ENCODE measurements around the gene NOTUM.

NOTUM gene

GRCh38 chr17:81967244-81967532, 6.2 kb upstream of the NOTUM start:
- Histone ChIP-seq H3K36me3 (ENCODE audit: insufficient read depth, low read length) (no peaks in the 10 kb centered on the region), H3K9ac (ENCODE audit: low read depth, low read length, poor library complexity, severe bottlenecking) (peak overlapping the region; percentile 62), H2AFZ (ENCODE audit: low read length) (no peak overlapping the region), H3K4me1 (ENCODE audit: insufficient read depth, low read length, poor library complexity, severe bottlenecking) (peaks cover 17% of the 10 kb centered on the region), H3K4me2 (ENCODE audit: low read depth, low read length, poor library complexity, severe bottlenecking) (peak overlapping the region; percentile 70), H3K27me3 (ENCODE audit: insufficient read depth, low read length, poor library complexity, severe bottlenecking) (no peaks in the 10 kb centered on the region), H3K9me2 (replicated peaks; ENCODE audit: low read depth, low read length) (no peaks in the 10 kb centered on the region), H3F3A (ENCODE audit: low read depth) (peaks cover 6% of the 10 kb centered on the region; the same call in 1 of the 2 replicates), H3K79me2 (ENCODE audit: insufficient read depth, low read length) (no peaks in the 10 kb centered on the region), H3K4me3 (ENCODE audit: low read length, poor library complexity, severe bottlenecking) (peak overlapping the region; percentile 56), H4K20me1 (ENCODE audit: insufficient read depth, low read length, poor library complexity, severe bottlenecking) (no peaks in the 10 kb centered on the region), H3K9me3 (ENCODE audit: insufficient read depth, low read depth, low read length) (no peaks in the 10 kb centered on the region)
- TF ChIP-seq EZH2phosphoT487 (IDR thresholded peaks at IDR 0.05; ENCODE audit: borderline replicate concordance) = no peak
- TF ChIP-seq, protein P1, sequence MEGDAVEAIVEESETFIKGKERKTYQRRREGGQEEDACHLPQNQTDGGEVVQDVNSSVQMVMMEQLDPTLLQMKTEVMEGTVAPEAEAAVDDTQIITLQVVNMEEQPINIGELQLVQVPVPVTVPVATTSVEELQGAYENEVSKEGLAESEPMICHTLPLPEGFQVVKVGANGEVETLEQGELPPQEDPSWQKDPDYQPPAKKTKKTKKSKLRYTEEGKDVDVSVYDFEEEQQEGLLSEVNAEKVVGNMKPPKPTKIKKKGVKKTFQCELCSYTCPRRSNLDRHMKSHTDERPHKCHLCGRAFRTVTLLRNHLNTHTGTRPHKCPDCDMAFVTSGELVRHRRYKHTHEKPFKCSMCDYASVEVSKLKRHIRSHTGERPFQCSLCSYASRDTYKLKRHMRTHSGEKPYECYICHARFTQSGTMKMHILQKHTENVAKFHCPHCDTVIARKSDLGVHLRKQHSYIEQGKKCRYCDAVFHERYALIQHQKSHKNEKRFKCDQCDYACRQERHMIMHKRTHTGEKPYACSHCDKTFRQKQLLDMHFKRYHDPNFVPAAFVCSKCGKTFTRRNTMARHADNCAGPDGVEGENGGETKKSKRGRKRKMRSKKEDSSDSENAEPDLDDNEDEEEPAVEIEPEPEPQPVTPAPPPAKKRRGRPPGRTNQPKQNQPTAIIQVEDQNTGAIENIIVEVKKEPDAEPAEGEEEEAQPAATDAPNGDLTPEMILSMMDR (conservative IDR thresholded peaks at IDR 0.05; ENCODE audit: low read length) = no peak

DNA sequence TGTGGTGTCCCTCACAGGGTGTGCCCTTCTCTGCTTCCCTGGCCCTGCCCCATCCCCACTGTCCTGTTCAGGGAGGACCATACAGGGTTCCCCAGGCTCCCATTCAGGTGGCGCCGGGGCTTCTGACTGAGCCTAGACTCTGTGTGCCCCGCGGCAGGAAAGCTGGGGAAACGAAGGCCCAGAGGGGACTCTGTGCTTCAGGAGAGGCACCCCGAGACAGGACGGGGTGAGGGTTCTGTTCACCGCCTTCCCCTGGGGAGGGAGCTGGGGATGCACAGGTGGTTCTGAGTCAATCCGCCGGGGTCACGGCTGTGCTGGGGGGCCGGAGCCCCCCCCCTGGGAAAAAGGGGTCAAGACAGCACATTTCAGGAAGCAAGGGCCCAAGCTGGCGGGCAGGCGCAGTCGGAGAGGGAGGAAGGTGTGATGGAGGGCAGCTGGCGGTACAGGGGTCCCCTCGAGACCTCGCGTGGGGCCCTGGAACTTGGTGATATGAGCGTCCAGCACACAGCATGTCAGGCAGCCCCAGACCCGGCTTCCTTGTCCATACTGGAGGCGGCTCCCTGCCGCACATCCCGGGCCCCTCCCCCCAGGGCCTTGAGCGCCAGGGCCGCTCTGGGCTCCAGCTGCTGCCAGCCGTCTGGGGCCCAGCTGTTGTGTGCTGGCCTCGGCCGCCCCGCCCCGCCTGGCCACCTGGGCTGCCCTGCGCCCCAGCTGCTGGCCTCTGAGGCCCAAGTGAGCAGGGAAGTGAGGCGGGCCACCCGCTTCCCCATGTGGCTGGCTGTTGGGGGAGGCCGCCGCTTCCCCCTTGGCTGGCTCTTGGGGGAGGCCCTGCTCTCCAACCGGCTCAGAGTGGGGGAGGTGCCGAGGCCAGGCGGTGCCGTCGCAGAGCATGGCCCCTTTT, 5.6 kb upstream of the NOTUM start:
- Histone ChIP-seq H3K4me2 (ENCODE audit: low read depth, low read length, poor library complexity, severe bottlenecking) (no peak overlapping the region), H3F3A (ENCODE audit: low read depth) (peaks cover 6% of the 10 kb centered on the region; the same call in 1 of the 2 replicates), H3K36me3 (ENCODE audit: insufficient read depth, low read length) (no peaks in the 10 kb centered on the region), H3K27me3 (ENCODE audit: insufficient read depth, low read length, poor library complexity, severe bottlenecking) (no peaks in the 10 kb centered on the region), H3K9me2 (replicated peaks; ENCODE audit: low read depth, low read length) (no peaks in the 10 kb centered on the region), H3K4me3 (ENCODE audit: low read length, poor library complexity, severe bottlenecking) (no peak overlapping the region), H3K9ac (ENCODE audit: low read depth, low read length, poor library complexity, severe bottlenecking) (no peak overlapping the region), H3K79me2 (ENCODE audit: insufficient read depth, low read length) (no peaks in the 10 kb centered on the region), H3K9me3 (ENCODE audit: insufficient read depth, low read depth, low read length) (no peaks in the 10 kb centered on the region), H4K20me1 (ENCODE audit: insufficient read depth, low read length, poor library complexity, severe bottlenecking) (no peaks in the 10 kb centered on the region), H2AFZ (ENCODE audit: low read length) (no peak overlapping the region), H3K4me1 (ENCODE audit: insufficient read depth, low read length, poor library complexity, severe bottlenecking) (peaks cover 17% of the 10 kb centered on the region)
- TF ChIP-seq EZH2phosphoT487 (IDR thresholded peaks at IDR 0.05; ENCODE audit: borderline replicate concordance) = no peak
- TF ChIP-seq, protein P1 (conservative IDR thresholded peaks at IDR 0.05; ENCODE audit: low read length) = no peak

DNA sequence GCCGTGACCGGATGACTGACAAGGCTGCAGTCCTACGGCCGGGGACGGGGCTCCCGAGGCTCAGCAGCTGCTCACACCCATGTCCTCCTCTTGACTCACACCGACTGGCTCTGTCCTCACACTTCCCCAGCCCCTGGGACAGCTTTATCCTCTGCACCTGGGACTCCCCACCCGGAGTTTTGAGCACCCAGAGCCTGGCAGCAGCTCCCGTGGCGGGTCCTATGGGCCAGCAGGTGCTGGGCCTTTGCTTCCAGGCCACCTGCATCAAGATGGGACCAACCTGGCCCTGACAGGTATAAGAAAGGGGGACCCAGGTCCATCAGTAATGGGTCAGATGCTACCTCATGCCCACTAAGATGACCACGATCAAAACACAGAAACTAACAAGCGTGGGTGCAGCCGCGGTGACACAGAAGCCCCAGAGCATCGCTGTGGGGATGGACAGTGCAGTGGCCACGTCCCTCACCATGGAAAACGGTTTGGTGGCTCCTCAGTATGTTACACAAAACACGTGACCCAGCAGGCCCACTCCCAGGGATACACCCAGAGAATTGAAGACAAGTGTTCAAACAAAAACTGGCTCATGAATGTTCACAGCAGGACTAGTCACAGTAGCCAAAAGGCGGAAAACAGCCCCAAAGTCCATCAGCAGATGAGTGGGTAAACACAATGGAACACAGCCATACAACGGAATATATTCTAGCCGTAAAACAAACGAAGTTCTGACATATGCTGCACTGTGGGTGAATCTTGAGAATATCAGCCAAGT, 3.3 kb upstream of the NOTUM start:
- Histone ChIP-seq H3K9me2 (replicated peaks; ENCODE audit: low read depth, low read length) (no peaks in the 10 kb centered on the region), H3K27me3 (ENCODE audit: insufficient read depth, low read length, poor library complexity, severe bottlenecking) (no peaks in the 10 kb centered on the region), H3K4me2 (ENCODE audit: low read depth, low read length, poor library complexity, severe bottlenecking) (no peak overlapping the region), H3K79me2 (ENCODE audit: insufficient read depth, low read length) (no peaks in the 10 kb centered on the region), H3K9ac (ENCODE audit: low read depth, low read length, poor library complexity, severe bottlenecking) (no peak overlapping the region), H3K4me1 (ENCODE audit: insufficient read depth, low read length, poor library complexity, severe bottlenecking) (peaks cover 17% of the 10 kb centered on the region), H3K9me3 (ENCODE audit: insufficient read depth, low read depth, low read length) (no peaks in the 10 kb centered on the region), H3F3A (ENCODE audit: low read depth) (peaks cover 6% of the 10 kb centered on the region; the same call in 1 of the 2 replicates), H2AFZ (ENCODE audit: low read length) (no peak overlapping the region), H3K4me3 (ENCODE audit: low read length, poor library complexity, severe bottlenecking) (no peak overlapping the region), H3K36me3 (ENCODE audit: insufficient read depth, low read length) (no peaks in the 10 kb centered on the region), H4K20me1 (ENCODE audit: insufficient read depth, low read length, poor library complexity, severe bottlenecking) (no peaks in the 10 kb centered on the region)
- TF ChIP-seq EZH2phosphoT487 (IDR thresholded peaks at IDR 0.05; ENCODE audit: borderline replicate concordance) = no peak
- TF ChIP-seq, protein P1 (conservative IDR thresholded peaks at IDR 0.05; ENCODE audit: low read length) = no peak
